HG03175 (cell line): ENCODE measurements around the gene SNX5.

Experiments used
- ATAC-seq: cut with Tn5 transposase; IDR thresholded peaks from one replicate; pipeline ENCODE4 v1.9.1; 2021; ENCODE audit warnings: mild to moderate bottlenecking, moderate library complexity; ENCODE audit not compliant: unreplicated experiment

Gene SNX5

DNA sequence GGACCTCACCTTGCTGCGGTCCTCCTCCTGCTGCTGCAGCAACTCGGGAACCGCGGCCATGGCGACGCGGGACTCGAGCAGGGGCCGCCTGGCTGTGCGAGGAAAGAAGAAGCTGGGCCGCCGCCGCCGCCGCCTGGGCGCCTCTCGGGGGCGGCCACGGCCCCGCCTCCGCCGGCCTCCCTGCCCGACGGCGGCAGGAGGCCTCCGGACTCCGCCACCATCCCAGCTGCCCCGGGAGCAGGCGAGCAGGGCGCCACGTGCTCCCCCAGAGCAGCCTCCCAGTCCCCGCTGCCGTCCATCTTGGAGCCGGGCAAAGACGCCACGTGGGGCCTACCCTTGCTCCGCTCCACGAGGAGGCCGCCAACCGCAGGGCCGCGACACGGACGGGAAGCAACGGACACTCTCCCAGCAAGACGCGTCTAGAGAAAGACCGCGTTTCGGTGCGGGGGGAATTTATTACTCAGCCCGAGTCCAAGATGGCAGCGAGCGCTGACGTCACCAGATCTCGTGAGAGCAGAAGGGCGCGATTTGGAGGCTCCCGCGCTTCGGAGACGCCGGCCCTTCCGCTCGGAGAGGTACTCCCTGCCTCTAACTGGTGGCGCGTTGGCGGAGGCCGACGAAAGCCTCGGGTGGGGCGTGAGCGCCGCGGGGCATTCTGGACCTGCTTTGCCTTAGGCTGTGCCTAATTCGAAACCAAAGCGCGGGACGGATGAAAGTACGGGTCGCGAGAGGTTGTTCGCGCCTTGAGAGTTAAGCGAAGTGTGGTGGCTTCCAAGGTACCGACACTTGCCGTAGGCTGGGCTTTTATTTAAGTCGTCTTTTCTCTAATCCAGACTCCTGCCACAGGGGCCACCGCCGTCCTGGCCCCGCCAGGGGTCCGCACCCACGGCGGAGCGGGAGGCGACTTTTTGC lies at the start of gene SNX5, which contains the start of gene MGME1:
TSS of gene SNX5 (minus strand) at position 429 of the 912 bp plus-strand sequence. CDS start at position 60, 369 bp downstream.
TSS of gene MGME1 (plus strand) at position 653 of the 912 bp plus-strand sequence. CDS start 842 bp downstream, outside the sequence.
- ATAC-seq: peak; percentile 78

- no peak for ATAC-seq
Measured at GRCh38 chr20:18018100-18018499, 49.5 kb upstream of the SNX5 start.

DNA sequence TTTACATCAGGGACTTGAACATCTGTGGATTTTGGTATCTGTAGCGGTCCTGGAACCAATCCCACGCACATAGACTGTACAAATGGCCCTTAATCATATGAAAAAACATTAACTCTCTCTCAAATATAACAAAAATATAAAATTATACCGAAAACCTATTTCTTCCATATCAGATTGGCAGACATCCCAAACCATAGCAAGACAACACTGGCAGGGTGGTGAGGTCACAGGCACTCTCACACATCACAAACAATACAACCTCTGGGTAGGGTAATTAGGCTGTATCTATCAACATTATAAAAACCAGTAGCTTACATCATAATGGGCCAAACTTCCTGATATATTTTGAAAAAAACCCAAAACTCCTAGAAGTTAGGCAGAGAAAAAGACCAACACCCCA lies 48.2 kb upstream of the SNX5 start:
- ATAC-seq: no peak

DNA sequence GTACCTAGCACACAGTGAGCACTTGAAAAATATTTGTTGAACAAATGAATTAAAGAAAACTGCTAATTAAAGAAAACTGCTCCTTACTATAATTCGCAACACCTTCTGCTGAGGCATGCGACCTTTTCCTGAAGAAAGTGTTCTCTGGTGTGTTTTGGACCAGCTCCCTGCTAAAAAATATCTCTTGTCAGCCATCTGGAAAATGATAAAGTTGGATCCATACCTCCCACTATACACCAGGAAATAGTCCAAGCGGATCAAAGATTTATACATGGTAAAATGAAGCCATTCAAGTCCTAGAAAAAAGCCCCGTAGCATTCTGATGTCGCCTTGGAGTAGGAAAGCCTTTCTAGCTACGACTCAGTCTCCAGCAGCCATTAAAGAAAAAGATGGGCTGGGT lies 45.8 kb upstream of the SNX5 start:
- no peak for ATAC-seq

DNA sequence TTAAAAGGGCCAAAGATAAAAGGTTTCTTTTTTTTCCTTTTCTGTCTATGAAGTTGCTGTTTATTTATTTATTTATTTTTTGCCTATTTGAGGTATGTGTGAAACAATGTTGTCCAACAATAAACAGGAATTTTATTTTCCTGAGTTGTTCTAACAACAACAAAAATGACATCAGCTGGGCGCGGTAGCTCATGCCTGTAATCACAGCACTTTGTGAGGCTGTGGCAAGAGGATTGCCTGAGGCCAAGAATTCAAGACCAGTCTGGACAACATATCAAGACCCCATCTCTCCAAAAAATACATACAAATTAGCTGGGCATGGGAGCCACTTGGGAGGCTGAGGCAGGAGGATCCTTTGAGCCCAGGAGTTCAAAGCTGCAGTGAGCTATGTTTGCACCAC lies 44.3 kb upstream of the SNX5 start:
- ATAC-seq: no peak

GRCh38 chr20:18011951-18012645 lies 43.5 kb upstream of the SNX5 start:
- no peak for ATAC-seq

GRCh38 chr20:18011482-18011881 lies 42.9 kb upstream of the SNX5 start:
- ATAC-seq: no peak

GRCh38 chr20:18009116-18009515 lies 40.5 kb upstream of the SNX5 start:
- no peak for ATAC-seq

- no peak for ATAC-seq
Measured at GRCh38 chr20:18007534-18008292, 39.1 kb upstream of the SNX5 start.

GRCh38 chr20:18006684-18007083 lies 38.1 kb upstream of the SNX5 start:
- ATAC-seq: no peak

GRCh38 chr20:18005990-18006364 lies 37.4 kb upstream of the SNX5 start:
- no peak for ATAC-seq

DNA sequence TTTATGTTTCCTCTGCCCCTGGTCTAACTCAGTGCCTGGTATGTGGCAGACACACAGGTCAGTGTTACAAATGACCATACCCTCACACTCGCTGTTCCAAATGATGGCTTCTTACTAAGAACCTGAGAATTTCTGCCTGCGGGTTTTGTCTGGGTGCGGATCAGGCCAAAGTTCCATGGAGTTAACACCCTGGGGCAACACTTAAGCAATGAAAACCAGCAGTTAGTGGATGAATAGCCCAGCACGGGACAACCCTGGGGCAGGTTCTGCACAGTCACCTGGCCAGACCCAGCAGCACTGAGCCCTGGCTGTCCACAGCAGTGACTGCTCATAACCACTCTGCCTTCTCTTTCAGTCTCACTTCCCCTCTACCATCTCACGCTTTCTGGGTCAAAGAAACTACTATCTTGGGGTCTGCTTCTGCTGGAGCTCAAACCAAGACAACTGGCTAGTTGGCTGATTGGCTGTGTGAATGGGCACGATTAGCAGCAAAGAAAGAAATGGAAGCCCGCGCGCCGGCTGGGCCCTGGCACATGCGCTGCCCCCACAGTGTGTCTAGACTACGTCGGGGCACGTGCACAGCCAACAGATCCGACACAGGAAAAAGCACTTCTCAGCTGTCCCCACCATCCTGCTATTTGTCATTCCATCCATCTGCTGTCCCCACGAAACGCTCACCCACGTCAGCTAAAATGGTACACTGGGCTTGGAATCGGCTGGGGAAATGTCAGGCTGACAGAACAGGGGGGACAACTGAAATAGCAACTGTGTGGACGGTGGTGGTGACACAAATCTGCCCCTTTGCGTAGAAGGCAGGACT lies 36.8 kb upstream of the SNX5 start:
- ATAC-seq: peak; percentile 97

DNA sequence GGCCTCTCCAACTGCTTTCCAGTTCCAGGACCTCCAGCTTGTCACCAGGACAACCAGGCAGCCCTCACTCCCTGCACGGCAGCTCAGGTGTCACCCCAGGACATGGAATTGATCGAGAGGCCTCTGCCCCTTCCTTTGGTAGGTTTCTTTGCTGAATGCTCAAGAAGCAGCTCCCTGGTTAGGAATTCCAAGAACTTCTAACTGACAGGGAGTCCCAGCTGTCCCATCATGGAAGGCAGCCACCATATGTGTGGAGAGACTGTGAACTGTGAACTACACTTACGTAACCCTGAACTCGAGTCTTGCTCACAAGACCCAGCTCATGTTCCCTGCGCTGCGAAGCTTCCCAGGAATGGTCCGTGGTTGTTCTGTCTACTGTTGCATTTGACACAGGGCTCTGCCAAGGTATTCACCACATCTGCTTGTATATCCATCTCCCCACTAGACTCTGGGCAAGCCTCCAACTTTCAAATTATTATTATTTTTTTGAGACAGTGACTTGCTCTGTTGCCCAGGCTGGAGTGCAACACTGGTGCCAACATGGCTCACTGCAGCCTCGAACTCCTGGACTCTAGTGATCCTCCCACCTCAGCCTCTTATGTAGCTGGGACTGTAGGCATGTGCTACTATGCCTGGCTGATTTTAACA lies 35.9 kb upstream of the SNX5 start:
- no peak for ATAC-seq

DNA sequence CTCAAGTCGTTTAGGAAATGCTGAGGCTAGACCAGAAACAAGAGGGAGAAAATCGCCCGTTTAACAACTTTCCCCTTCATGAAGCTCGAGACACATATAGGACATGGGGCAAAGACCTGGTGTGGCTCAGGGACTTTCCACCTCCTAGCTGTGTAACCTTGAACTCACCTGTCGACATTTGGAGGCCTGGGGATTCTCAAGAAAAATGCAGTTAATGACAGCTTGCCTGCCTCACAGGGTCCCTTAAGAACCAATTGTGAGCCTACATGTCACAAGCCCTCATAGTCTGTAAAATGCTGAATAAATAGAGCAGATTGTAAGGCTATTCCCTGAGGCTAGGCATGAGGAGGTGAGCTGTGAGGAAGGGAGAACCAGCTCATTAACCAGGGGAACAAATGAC lies 35.3 kb upstream of the SNX5 start:
- peak; percentile 40 for ATAC-seq

DNA sequence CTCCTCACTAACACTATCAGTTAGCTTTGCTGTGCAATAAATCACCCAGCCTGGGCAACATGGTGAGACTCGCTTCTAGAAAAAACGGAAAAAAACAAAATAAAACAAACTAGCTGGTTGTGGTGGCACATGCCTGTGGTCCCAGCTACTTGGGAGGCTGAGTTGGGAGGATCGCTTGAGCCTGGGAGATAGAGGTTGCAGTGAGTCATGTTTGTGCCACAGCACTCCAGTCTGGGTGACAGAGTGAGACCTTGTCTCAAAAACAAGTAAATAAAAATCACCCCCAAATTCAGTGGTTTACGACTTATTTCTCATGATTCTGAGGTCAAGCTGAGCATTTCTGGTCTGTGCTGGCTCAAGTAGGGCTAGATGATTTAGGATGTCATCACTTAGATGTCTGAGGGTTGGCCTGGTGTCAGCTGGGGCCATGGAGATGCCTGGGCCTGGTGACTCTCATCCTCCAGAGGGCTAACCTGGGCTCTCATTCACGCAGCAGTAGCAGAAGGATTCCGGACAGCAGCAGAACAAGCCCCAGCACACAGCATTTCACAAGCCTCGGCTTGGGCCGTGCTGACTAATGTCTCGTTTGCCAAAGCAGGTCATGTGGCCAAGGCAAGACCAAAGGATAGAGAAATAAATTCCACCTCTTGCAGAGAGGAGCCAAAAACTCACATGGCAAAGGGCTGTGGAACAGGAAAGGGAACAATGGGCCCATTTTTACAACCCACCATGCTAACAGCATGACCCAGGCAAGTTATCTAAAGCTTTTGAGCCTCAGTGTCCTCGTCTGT lies 32.7 kb upstream of the SNX5 start:
- ATAC-seq: no peak

DNA sequence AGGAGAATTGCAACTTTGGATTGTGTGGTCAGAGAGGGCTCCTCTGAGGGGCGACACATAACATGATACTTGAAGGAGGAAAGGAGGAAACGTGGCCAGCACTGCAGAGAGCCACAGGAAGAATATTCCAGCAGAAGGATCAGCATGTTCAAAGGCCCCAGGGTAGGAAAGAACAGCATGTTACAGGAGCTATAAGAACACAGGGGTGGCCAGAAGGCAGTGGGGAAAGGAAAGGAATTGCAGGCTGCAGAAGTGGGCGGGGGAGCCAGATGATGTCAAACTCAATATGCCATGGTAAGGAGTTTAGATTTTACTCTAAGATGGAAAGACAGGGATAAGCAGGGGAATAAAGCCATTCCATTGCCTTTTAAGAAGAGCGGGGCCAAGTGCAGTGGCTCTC lies 31.0 kb upstream of the SNX5 start:
- ATAC-seq: no peak

DNA sequence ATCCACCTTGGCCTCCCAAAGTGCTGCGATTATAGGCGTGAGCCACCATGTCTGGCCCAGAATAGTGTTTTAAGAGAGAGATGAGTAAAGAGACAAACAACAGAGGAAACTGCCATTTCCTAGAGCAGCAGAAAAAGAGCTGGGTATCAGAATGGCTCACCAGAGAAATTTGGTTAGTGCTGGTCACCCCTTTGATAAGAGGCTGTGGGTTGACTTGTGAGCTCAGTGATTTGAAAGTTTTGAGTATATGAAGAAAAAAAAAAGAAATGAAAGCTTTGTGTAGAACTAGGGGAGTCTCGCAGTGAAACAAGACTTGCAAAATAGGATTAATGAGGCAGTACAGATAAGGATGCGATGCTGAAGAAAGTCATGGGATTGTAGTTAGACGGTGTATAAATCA lies 29.9 kb upstream of the SNX5 start:
- no peak for ATAC-seq

GRCh38 chr20:17995967-17996819 lies 27.6 kb upstream of the SNX5 start:
- ATAC-seq: peak; percentile 49
